ENCODE results near the gene GSTM5.

GRCh38 chr1:109756848-109757521 is 44.9 kb downstream of the GSTM5 start:
- TF ChIP-seq CTCF (IDR thresholded peaks at IDR 0.05) = no peak
- no peak for TF ChIP-seq POLR2A (IDR thresholded peaks at IDR 0.05)

Measured in adrenal gland (tissue), 5 donors.